Tibial nerve (tissue), 4 donors: ENCODE measurements around the gene PPDPF.
"Not testable (repeated sequence)": the region's sequence is repeated elsewhere in the genome, so short reads cannot be mapped to it uniquely, and the experiment has no call there.

ENCODE experiments used
- EP300 ChIP-seq, 2 donors: sonication (generic); formaldehyde crosslinking; IDR thresholded peaks; one replicate each; pipeline ENCODE4 v1.6.1; 2017; ENCODE audit warnings: antibody characterized with exemption in 2 of 2, mild to moderate bottlenecking in 1 of 2
- POLR2A ChIP-seq, 2 donors: fragments of 450-650 bp; IDR thresholded peaks; one replicate each; pipeline ENCODE4 v1.6.1; 2017; ENCODE audit warnings: antibody characterized with exemption in 2 of 2, mild to moderate bottlenecking in 2 of 2, moderate library complexity in 2 of 2
- TF ChIP-seq, protein P1 (sequence below), 5 experiments: fragments of 200-600 bp in 3 of 5; fragments of 450-650 bp in 2 of 5; sonication (generic) in 3 of 5; IDR thresholded peaks; one replicate each; pipeline ENCODE4 v1.5.1; 2016 to 2019; ENCODE audit warnings: antibody characterized with exemption in 5 of 5, mild to moderate bottlenecking in 3 of 5, moderate library complexity in 2 of 5

DNA sequence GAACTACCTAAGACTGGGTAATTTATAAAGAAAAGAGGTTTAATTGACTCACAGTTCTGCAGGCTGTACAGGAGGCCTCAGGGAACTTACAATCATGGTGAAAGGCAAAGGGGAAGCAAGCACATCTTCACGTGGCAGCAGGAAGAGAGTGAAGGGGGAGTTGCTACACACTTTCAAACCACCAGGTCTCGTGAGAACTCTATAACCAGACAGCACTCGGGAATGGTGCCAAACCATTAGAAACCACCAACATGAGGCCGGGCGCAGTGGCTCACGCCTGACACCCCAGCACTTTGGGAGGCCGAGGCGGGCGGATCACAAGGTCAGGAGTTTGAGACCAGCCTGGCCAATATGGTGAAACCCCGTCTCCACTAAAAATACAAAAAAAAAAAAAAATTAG lies 6.0 kb upstream of the PPDPF start:
- not testable (repeated sequence) for TF ChIP-seq POLR2A, EP300 (IDR thresholded peaks at IDR 0.05)
- TF ChIP-seq, protein P1, sequence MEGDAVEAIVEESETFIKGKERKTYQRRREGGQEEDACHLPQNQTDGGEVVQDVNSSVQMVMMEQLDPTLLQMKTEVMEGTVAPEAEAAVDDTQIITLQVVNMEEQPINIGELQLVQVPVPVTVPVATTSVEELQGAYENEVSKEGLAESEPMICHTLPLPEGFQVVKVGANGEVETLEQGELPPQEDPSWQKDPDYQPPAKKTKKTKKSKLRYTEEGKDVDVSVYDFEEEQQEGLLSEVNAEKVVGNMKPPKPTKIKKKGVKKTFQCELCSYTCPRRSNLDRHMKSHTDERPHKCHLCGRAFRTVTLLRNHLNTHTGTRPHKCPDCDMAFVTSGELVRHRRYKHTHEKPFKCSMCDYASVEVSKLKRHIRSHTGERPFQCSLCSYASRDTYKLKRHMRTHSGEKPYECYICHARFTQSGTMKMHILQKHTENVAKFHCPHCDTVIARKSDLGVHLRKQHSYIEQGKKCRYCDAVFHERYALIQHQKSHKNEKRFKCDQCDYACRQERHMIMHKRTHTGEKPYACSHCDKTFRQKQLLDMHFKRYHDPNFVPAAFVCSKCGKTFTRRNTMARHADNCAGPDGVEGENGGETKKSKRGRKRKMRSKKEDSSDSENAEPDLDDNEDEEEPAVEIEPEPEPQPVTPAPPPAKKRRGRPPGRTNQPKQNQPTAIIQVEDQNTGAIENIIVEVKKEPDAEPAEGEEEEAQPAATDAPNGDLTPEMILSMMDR (IDR thresholded peaks at IDR 0.05) = not testable (repeated sequence)
